Activated B cell treated with CpG ODN at 0.5 μM for 24 hours (primary cell): Measurements from ENCODE around the gene STRN4. TPM values are rescaled to one million over a fixed set of nuclear protein-coding genes. Genes with fewer than 3 reads are reported as not detected.

ENCODE experiments used
- ATAC-seq: fragments of 200-7000 bp; cut with Tn5 transposase; one replicate; pipeline ENCODE4 v1.10.0; 2021; ENCODE audit warnings: low read depth, mild to moderate bottlenecking, moderate library complexity
- CTCF ChIA-PET: fragments of 350-600 bp; sonication (Branson Sonifier 250); formaldehyde crosslinking; loops from one replicate; lab custom pipeline; 2021; ENCODE audit warnings: antibody characterized with exemption; lab: Charles Lee
- POLR2A ChIA-PET: fragments of 350-600 bp; sonication (Branson Sonifier 250); formaldehyde crosslinking; loops from one replicate; lab custom pipeline; 2021; ENCODE audit warnings: antibody characterized with exemption; lab: Charles Lee
- DNase-seq: peaks from one replicate; pipeline ENCODE4 v3.0.0; 2022
- H3K27ac Mint-ChIP-seq: one replicate; pipeline ENCODE4 v1.8.0; 2020; ENCODE audit warnings: mixed read lengths
- H3K27me3 Mint-ChIP-seq: one replicate; pipeline ENCODE4 v1.8.0; 2021; ENCODE audit warnings: mixed read lengths
- H3K36me3 Mint-ChIP-seq: one replicate; pipeline ENCODE4 v1.8.0; 2021; ENCODE audit warnings: low read depth, mixed read lengths
- H3K4me1 Mint-ChIP-seq: one replicate; pipeline ENCODE4 v1.8.0; 2021; ENCODE audit warnings: mixed read lengths
- H3K4me3 Mint-ChIP-seq: one replicate; pipeline ENCODE4 v1.8.0; 2020; ENCODE audit warnings: mild to moderate bottlenecking, mixed read lengths
- H3K9me3 Mint-ChIP-seq: one replicate; pipeline ENCODE4 v1.8.0; 2020; ENCODE audit warnings: mixed read lengths
- CTCF ChIP-seq: fragments of 200-600 bp; IDR thresholded peaks from one replicate; pipeline ENCODE4 v1.8.0; 2022; ENCODE audit warnings: antibody characterized with exemption, mild to moderate bottlenecking
- intact Hi-C: fragments of 100-400 bp; cut with micrococcal nuclease; formaldehyde crosslinking; loops from one replicate; pipeline ENCODE4 v1.15.1; 2024
- total RNA-seq: library from RNA; stranded (reverse); gene quantifications from 2 replicates; pipeline ENCODE4 v1.2.3, GENCODE V29; 2022

The STRN4 gene
- total RNA-seq, 1 donor from 2014 or later = 90.4 TPM

- CTCF ChIA-PET = interaction anchor here (0.6 to 6.1 kb wide), 21 partner anchors 9 to 227 kb away, joined by 3 to 120 read pairs (median 4); partner anchors contain the start of gene AP2S1
- POLR2A ChIA-PET = interaction anchor here (0.6 to 1.6 kb wide), 10 partner anchors 8 to 283 kb away, joined by 3 to 4 read pairs (median 3); no protein-coding TSS in a partner anchor
- H3K4me3 Mint-ChIP-seq = no peak overlapping the region
- H3K4me1 Mint-ChIP-seq = peaks cover 24% of the 10 kb centered on the region
- intact Hi-C loops = loop anchor here (1.0 kb wide), 1 partner anchor 224 kb away; no protein-coding TSS in a partner anchor
- no peak overlapping the region for H3K27ac Mint-ChIP-seq
- ATAC-seq = peak; percentile 87
- no peak for TF ChIP-seq CTCF
- no peaks in the 10 kb centered on the region for H3K9me3 Mint-ChIP-seq
- H3K36me3 Mint-ChIP-seq = peaks cover 35% of the 10 kb centered on the region
- no peaks in the 10 kb centered on the region for H3K27me3 Mint-ChIP-seq
- peak; percentile 48 for DNase-seq
Measured at GRCh38 chr19:46753420-46754155, 7.3 kb upstream of the STRN4 start.

DNA sequence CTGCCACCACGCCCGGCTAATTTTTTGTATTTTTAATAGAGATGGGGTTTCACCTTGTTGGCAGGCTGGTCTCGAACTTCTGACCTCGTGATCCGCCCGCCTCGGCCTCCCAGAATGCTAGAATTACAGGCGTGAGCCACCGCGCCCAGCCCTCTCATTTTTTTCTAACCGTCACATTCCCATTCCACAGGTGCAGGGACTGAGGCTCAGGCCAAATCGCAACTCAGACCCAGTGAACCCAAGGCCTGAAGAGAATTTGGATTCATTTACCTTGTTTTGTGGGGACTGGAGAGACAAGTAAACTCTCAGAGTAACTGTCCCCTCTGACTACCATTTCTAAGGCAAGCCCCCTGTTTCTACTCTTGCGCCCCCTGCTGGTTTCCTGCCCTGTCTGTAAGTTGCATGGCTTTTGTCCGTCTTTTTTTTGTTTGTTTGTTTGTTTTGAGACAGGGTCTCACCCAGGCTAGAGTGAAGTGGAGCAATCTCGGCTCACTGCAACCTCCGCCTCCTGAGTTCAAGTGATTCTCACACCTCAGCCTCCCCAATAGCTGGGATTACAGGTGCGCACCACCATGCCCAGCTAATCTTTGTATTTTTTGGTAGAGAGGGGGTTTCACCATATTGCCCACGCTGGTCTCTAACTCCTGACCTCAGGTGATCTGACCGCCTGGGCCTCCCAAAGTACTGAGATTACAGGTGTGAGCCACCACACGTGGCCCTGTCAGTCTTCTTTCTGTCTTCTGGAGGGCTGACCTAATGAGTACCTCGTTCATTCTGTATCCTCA lies 2.3 kb upstream of the STRN4 start:
- H3K4me3 Mint-ChIP-seq = peak overlapping the region; percentile 62
- peaks cover 48% of the 10 kb centered on the region for H3K4me1 Mint-ChIP-seq
- peaks cover 29% of the 10 kb centered on the region for H3K36me3 Mint-ChIP-seq
- CTCF ChIA-PET = interaction anchor here (0.7 to 4.3 kb wide), 6 partner anchors 19 to 224 kb away, joined by 3 to 21 read pairs (median 4); no protein-coding TSS in a partner anchor
- no peaks in the 10 kb centered on the region for H3K27me3 Mint-ChIP-seq
- intact Hi-C loops = loop anchor here (1.0 to 5.0 kb wide), 3 partner anchors 39 to 219 kb away; partner anchors contain the start of gene SLC1A5
- no peak for ATAC-seq
- POLR2A ChIA-PET = interaction anchor here (0.7 to 1.6 kb wide), 3 partner anchors 29 to 36 kb away, joined by 3 to 7 read pairs (median 3); no protein-coding TSS in a partner anchor
- no peaks in the 10 kb centered on the region for H3K9me3 Mint-ChIP-seq
- no peak for TF ChIP-seq CTCF
- H3K27ac Mint-ChIP-seq = no peak overlapping the region
- DNase-seq = peak; percentile 57

DNA sequence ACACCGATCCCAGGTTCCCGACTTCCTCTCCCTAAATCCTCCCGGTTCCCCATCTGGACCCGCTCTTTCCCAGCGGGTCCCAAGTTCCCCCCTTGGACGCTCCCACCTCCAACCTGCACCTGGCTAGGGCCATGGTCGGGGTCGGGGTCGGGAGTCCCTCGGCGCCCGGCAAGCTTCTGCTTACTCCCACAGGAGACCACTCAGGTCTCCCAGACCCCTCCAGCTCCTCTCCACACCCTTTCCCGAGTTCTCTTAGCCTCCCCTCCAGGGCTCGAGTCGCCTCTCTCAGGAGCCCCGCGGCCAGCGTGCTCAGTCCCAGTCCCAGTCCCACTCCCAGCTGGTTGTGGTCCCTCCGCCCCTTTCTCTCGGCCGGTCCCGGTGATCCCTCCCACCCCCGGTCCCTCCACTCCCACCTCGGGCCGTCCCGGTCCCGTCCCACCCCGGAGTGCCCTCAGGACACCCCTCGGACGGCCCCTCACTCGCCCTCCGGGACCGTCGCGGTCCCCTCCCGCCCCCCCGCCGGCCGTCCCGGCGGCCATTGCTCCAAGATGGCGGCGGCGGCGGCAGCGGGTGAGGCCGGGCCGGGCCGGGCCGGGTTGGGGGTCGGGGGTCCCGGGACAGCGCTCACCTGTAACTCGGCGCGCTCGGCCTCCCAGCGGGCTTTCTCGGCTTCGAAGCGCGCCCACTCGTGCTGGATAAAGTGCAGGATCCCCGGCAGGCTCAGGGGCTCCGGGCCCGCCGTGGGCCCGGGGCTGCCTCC lies 549 bp downstream of the STRN4 start, which contains the start of gene FKRP:
FKRP (plus strand) TSS at position 537 of the 760 bp plus-strand sequence. CDS start 9,394 bp downstream, outside the sequence.
- Mint-ChIP-seq H3K4me1 (peaks cover 64% of the 10 kb centered on the region), H3K36me3 (peaks cover 32% of the 10 kb centered on the region), H3K27ac (peak within 1 kb of the TSS; percentile 83), H3K27me3 (no peaks in the 10 kb centered on the region), H3K4me3 (peak within 1 kb of the TSS; percentile 94), H3K9me3 (no peaks in the 10 kb centered on the region)
- DNase-seq (peak; percentile 57), ATAC-seq (peak; percentile 67)
- intact Hi-C loops = loop anchor here (2.0 to 5.0 kb wide), 3 partner anchors 27 to 145 kb away; partner anchors contain the start of genes CALM3 and SLC1A5
- TF ChIP-seq CTCF = no peak
- POLR2A ChIA-PET = interaction anchor here (0.6 to 1.6 kb wide), 6 partner anchors 8 to 145 kb away, joined by 3 to 6 read pairs (median 5); partner anchors contain the start of gene CALM3
- CTCF ChIA-PET = no interaction called here

DNA sequence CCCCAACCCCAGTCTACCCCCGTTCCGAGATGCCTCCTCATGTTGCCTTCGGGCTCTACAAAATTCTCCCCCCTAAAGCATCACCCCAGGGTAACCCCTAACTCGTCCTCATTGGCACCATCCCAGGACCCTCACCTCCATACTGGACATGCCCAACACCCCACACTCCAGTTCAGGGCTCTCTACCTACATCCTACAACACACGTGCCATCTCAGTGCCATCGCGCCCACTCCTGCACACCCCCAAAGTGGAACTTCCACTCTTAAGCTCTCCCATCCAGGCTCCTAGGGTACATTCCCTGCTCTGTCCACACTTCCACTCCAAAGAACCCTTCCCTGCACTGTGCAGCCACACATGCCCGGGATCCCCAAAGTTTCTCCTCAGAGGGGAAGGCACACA lies 1.2 kb downstream of the STRN4 start:
- POLR2A ChIA-PET = interaction anchor here (0.9 to 1.6 kb wide), 5 partner anchors 9 to 145 kb away, joined by 3 to 6 read pairs (median 5); partner anchors contain the start of gene CALM3
- peak overlapping the region; percentile 83 for H3K27ac Mint-ChIP-seq
- TF ChIP-seq CTCF = no peak
- H3K4me1 Mint-ChIP-seq = peaks cover 63% of the 10 kb centered on the region
- DNase-seq = no peak
- H3K9me3 Mint-ChIP-seq = no peaks in the 10 kb centered on the region
- peak overlapping the region; percentile 94 for H3K4me3 Mint-ChIP-seq
- H3K36me3 Mint-ChIP-seq = peaks cover 30% of the 10 kb centered on the region
- CTCF ChIA-PET = interaction anchor here (1.1 kb wide), 2 partner anchors 9 to 18 kb away, joined by 3 to 5 read pairs; no protein-coding TSS in a partner anchor
- ATAC-seq = no peak
- intact Hi-C loops = loop anchor here (5.0 kb wide), 1 partner anchor 42 kb away; the partner anchor contains the start of gene SLC1A5
- H3K27me3 Mint-ChIP-seq = no peaks in the 10 kb centered on the region
